HG02981 (cell line): ENCODE results near the gene TP53BP2.

Source experiments
- ATAC-seq: cut with Tn5 transposase; IDR thresholded peaks from one replicate; pipeline ENCODE4 v1.9.1; 2021; ENCODE audit warnings: mild to moderate bottlenecking, moderate library complexity; ENCODE audit not compliant: unreplicated experiment

The TP53BP2 gene

GRCh38 chr1:223765719-223766340 is 79.9 kb downstream of the TP53BP2 start:
- no peak for ATAC-seq

GRCh38 chr1:223765036-223765718 is 80.6 kb downstream of the TP53BP2 start:
- ATAC-seq: no peak

- no peak for ATAC-seq
These were observed 81.9 kb downstream of the TP53BP2 start for GRCh38 chr1:223763881-223764280.

GRCh38 chr1:223763251-223763650 is 82.5 kb downstream of the TP53BP2 start:
- ATAC-seq: no peak

GRCh38 chr1:223761411-223761810 is 84.3 kb downstream of the TP53BP2 start:
- ATAC-seq: no peak

GRCh38 chr1:223760833-223761232 is 84.9 kb downstream of the TP53BP2 start:
- no peak for ATAC-seq

- no peak for ATAC-seq
These were observed 86.5 kb downstream of the TP53BP2 start for GRCh38 chr1:223759273-223759672.

GRCh38 chr1:223758734-223759133 is 87.0 kb downstream of the TP53BP2 start:
- ATAC-seq: no peak

GRCh38 chr1:223756806-223757700 is 88.7 kb downstream of the TP53BP2 start:
- no peak for ATAC-seq

GRCh38 chr1:223755992-223756775 is 89.6 kb downstream of the TP53BP2 start:
- ATAC-seq: no peak

- no peak for ATAC-seq
These were observed 90.3 kb downstream of the TP53BP2 start for GRCh38 chr1:223755432-223755792.

- no peak for ATAC-seq
These were observed 90.9 kb downstream of the TP53BP2 start for GRCh38 chr1:223754681-223755431.

- no peak for ATAC-seq
These were observed 92.8 kb downstream of the TP53BP2 start for GRCh38 chr1:223752721-223753515.

GRCh38 chr1:223751696-223752095 is 94.1 kb downstream of the TP53BP2 start:
- no peak for ATAC-seq

GRCh38 chr1:223750730-223751570 is 94.8 kb downstream of the TP53BP2 start:
- ATAC-seq: no peak

- ATAC-seq: peak; percentile 73
These were observed 96.7 kb downstream of the TP53BP2 start for GRCh38 chr1:223748773-223749733.

- no peak for ATAC-seq
These were observed 97.4 kb downstream of the TP53BP2 start for GRCh38 chr1:223748405-223748772.
